Hepatocyte (in vitro differentiated cells): Measurements from ENCODE around the gene NHERF2.

ENCODE experiments used
- EZH2phosphoT487 ChIP-seq: fragments of 200-600 bp; sonication (generic); IDR thresholded peaks from one replicate; pipeline ENCODE4 v1.6.1; 2018; ENCODE audit warnings: antibody characterized with exemption, mild to moderate bottlenecking, low read depth, moderate library complexity; ENCODE audit not compliant: unreplicated experiment, severe bottlenecking
- TF ChIP-seq, protein P1 (sequence below): fragments of 200-600 bp; sonication (generic); IDR thresholded peaks from 2 replicates; pipeline ENCODE4 v1.5.1; 2016; ENCODE audit warnings: antibody characterized with exemption, mild to moderate bottlenecking; ENCODE audit not compliant: poor library complexity

DNA sequence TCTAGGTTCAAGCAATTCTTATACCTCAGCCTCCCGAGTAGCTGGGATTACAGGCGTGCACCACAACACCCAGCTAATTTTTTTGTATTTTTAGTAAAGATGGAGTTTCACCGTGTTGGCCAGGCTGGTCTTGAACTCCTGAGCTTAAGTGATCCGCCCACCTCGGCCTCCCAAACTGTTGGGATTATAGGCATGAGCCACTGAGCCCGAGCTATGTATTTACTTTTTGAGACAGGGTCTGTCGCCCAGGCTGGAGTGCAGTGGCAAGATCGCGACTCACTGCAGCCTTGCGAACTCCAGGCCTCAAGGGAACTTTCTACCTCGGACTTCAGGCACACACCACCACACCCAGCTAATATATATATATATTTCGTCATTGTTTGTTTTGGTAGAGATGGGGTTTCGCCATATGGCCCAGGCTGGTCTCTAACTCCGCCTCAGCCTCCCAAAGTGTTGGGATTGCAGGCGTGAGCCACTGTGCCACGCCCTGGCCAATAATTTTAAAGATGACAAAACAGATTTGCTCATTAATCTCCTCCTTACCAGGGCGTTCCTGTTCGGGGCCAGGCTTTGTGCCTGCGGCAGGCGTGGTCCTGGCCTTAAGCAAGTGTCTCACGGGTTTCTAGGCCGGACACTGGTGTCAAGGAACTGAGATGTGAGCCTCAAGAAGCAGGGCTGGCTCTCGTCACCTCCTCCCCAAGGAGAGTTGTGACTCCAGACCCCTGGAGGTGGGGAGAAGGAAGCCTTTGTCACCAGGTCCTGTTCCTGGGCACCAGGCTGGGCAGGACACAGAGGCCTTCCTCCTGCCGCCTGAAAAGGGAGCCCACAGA, 11.4 kb upstream of the NHERF2 start:
- no peak for TF ChIP-seq EZH2phosphoT487
- TF ChIP-seq, protein P1, sequence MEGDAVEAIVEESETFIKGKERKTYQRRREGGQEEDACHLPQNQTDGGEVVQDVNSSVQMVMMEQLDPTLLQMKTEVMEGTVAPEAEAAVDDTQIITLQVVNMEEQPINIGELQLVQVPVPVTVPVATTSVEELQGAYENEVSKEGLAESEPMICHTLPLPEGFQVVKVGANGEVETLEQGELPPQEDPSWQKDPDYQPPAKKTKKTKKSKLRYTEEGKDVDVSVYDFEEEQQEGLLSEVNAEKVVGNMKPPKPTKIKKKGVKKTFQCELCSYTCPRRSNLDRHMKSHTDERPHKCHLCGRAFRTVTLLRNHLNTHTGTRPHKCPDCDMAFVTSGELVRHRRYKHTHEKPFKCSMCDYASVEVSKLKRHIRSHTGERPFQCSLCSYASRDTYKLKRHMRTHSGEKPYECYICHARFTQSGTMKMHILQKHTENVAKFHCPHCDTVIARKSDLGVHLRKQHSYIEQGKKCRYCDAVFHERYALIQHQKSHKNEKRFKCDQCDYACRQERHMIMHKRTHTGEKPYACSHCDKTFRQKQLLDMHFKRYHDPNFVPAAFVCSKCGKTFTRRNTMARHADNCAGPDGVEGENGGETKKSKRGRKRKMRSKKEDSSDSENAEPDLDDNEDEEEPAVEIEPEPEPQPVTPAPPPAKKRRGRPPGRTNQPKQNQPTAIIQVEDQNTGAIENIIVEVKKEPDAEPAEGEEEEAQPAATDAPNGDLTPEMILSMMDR, result no peak
